ENCODE results near the gene GPX4.

GPX4 gene

DNA sequence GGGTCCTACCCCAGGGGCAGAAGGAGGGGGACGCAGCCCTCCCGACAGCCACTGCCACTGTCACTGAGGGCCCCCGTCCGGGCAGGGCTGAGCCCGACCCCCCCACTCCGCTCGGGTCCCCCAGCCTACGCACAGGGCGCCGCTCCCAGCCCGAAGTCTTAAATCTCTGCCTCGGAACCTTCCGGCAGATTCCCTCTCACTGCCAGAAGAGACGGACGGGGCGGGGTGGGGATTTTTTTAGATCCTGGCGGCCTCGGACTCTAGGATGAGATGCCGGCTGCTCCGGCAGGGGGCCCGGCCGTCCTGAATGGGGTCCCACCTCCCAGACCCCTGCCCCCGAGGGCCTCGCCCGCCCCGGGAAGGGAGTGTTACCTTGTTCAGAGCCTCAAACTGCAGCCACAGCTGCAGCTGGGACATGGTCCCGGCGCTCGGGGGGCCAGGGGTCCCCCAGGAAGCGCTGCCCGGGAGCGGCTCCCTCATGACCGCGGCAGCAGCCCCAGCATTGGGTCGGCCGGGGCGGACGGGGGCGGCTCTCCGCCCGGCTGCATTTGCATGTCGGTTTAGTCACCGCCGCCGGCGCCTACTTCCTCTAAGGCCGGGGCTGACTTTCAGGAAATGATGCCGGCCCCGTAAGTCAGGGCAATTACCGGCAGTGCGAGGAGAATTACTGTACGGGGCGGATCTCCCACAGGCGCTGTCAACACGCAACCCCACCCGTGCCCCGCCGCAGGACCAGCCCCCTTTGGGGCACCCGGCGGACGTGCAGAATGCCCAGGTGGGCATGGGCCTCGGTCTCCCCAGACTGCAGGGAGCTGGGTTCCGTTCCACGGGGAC lies 28.1 kb downstream of the GPX4 start:
- Histone ChIP-seq H2AFZ (ENCODE audit: low read depth) (peak overlapping the region; percentile 52), H3K9ac (peak overlapping the region; percentile 68), H3K36me3 (ENCODE audit: insufficient read depth) (no peaks in the 10 kb centered on the region), H3K4me1 (ENCODE audit: low read depth, poor library complexity, severe bottlenecking) (peaks cover 6% of the 10 kb centered on the region), H3K4me3 (IDR thresholded peaks at IDR 0.05; ENCODE audit: insufficient read depth, low read depth, low read length) (no peak overlapping the region), H3K79me2 (ENCODE audit: insufficient read depth, low read depth) (no peaks in the 10 kb centered on the region), H4K20me1 (ENCODE audit: insufficient read depth) (no peaks in the 10 kb centered on the region), H3K27me3 (ENCODE audit: insufficient read depth, low read depth) (no peaks in the 10 kb centered on the region), H3K27ac (peak overlapping the region; percentile 40), H3K4me2 (peak overlapping the region; percentile 92)
- TF ChIP-seq, protein P1, sequence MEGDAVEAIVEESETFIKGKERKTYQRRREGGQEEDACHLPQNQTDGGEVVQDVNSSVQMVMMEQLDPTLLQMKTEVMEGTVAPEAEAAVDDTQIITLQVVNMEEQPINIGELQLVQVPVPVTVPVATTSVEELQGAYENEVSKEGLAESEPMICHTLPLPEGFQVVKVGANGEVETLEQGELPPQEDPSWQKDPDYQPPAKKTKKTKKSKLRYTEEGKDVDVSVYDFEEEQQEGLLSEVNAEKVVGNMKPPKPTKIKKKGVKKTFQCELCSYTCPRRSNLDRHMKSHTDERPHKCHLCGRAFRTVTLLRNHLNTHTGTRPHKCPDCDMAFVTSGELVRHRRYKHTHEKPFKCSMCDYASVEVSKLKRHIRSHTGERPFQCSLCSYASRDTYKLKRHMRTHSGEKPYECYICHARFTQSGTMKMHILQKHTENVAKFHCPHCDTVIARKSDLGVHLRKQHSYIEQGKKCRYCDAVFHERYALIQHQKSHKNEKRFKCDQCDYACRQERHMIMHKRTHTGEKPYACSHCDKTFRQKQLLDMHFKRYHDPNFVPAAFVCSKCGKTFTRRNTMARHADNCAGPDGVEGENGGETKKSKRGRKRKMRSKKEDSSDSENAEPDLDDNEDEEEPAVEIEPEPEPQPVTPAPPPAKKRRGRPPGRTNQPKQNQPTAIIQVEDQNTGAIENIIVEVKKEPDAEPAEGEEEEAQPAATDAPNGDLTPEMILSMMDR (conservative IDR thresholded peaks at IDR 0.05; ENCODE audit: low read depth, low read length) = no peak

DNA sequence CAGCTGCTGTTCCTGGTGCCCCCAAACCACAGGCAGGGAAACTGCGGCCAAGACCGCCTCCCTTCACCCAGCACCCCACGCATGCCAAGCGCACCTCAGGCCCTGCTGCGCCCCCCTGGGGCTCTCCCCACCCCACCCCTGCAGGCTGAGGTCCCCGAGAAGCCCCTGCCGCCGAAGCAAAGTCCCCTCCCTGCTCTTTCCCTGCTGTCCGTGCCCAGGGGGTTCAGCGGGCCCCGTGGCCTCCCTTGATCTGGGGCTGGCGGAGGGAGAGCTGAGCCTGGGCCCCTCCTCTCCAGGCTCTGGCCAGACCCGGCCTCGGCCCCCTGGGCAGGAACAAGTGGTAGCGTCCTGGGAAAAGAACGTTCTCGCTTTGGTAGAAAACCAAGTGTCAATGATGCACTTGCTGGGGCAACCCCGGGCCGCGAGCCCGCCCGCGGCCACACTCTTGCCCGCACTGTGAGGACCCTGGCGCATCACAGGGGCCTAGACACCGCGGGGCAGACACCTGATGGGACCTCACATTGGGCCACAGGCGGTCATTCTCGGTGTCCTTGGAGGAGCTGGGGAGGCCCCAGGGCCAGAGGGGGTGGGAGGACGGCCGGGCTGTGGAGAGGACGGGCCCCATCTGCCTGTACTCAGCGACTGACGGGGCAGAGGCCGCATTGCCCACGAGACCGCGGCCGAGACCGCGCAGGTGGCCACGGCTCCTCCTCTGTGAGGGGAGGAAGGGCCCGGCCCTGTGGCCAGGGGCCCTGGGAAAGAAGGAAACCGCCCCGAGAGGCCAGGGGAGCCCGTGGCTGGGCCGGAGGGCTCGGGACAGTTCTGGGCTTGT lies 29.0 kb downstream of the GPX4 start:
- Histone ChIP-seq H4K20me1 (ENCODE audit: insufficient read depth) (no peaks in the 10 kb centered on the region), H3K79me2 (ENCODE audit: insufficient read depth, low read depth) (no peaks in the 10 kb centered on the region), H3K9ac (peak overlapping the region; percentile 68; the same call in 1 of the 2 replicates), H3K4me2 (peak overlapping the region; percentile 92), H3K36me3 (ENCODE audit: insufficient read depth) (no peaks in the 10 kb centered on the region), H2AFZ (ENCODE audit: low read depth) (peak overlapping the region; percentile 52), H3K4me3 (IDR thresholded peaks at IDR 0.05; ENCODE audit: insufficient read depth, low read depth, low read length) (no peak overlapping the region), H3K27me3 (ENCODE audit: insufficient read depth, low read depth) (no peaks in the 10 kb centered on the region), H3K4me1 (ENCODE audit: low read depth, poor library complexity, severe bottlenecking) (peaks cover 6% of the 10 kb centered on the region), H3K27ac (peak overlapping the region; percentile 40)
- TF ChIP-seq, protein P1 (conservative IDR thresholded peaks at IDR 0.05; ENCODE audit: low read depth, low read length) = no peak

GRCh38 chr19:1133471-1133929 lies 29.7 kb downstream of the GPX4 start:
- H4K20me1 ChIP-seq (ENCODE audit: insufficient read depth) = no peaks in the 10 kb centered on the region
- no peak overlapping the region for H3K4me3 ChIP-seq (IDR thresholded peaks at IDR 0.05; ENCODE audit: insufficient read depth, low read depth, low read length)
- H3K27ac ChIP-seq = no peak overlapping the region
- H3K4me1 ChIP-seq (ENCODE audit: low read depth, poor library complexity, severe bottlenecking) = peaks cover 6% of the 10 kb centered on the region
- H3K79me2 ChIP-seq (ENCODE audit: insufficient read depth, low read depth) = no peaks in the 10 kb centered on the region
- H2AFZ ChIP-seq (ENCODE audit: low read depth) = no peak overlapping the region
- TF ChIP-seq, protein P1 (conservative IDR thresholded peaks at IDR 0.05; ENCODE audit: low read depth, low read length) = no peak
- no peak overlapping the region for H3K9ac ChIP-seq
- H3K27me3 ChIP-seq (ENCODE audit: insufficient read depth, low read depth) = no peaks in the 10 kb centered on the region
- H3K4me2 ChIP-seq = peak overlapping the region; percentile 92; the same call in 1 of the 2 replicates
- H3K36me3 ChIP-seq (ENCODE audit: insufficient read depth) = no peaks in the 10 kb centered on the region

DNA sequence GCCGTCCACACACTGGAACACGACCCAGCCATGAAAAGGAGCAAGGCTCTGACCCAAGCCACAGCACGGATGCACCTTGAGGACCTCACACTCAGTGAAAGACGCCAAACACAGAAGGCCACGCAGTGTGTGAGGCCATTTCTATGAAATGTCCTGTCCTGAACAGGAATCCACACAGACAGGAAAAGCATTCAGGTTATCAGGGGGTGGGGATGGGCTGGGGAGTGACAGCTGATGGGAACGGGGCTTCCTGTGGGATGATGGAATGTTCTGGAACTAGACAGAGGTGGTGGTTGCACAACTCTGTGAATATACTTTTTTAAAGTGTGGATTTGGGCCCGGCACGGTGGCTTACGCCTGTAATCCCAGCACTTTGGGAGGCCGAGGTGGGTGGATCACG lies 30.6 kb downstream of the GPX4 start:
- H3K4me1 ChIP-seq (ENCODE audit: low read depth, poor library complexity, severe bottlenecking) = peaks cover 6% of the 10 kb centered on the region
- H3K4me2 ChIP-seq = no peak overlapping the region
- no peaks in the 10 kb centered on the region for H3K27me3 ChIP-seq (ENCODE audit: insufficient read depth, low read depth)
- TF ChIP-seq, protein P1 (conservative IDR thresholded peaks at IDR 0.05; ENCODE audit: low read depth, low read length) = no peak
- no peak overlapping the region for H3K27ac ChIP-seq
- no peak overlapping the region for H2AFZ ChIP-seq (ENCODE audit: low read depth)
- no peak overlapping the region for H3K9ac ChIP-seq
- H4K20me1 ChIP-seq (ENCODE audit: insufficient read depth) = no peaks in the 10 kb centered on the region
- H3K36me3 ChIP-seq (ENCODE audit: insufficient read depth) = no peaks in the 10 kb centered on the region
- H3K79me2 ChIP-seq (ENCODE audit: insufficient read depth, low read depth) = no peaks in the 10 kb centered on the region
- H3K4me3 ChIP-seq (IDR thresholded peaks at IDR 0.05; ENCODE audit: insufficient read depth, low read depth, low read length) = no peak overlapping the region

Measured in KMS-11 (cell line).